Measurements from ENCODE around the gene MS4A15. TPM values are rescaled to one million over a fixed set of nuclear protein-coding genes. Genes with fewer than 3 reads are reported as not detected.
"Not testable (repeated sequence)": the region's sequence is repeated elsewhere in the genome, so short reads cannot be mapped to it uniquely, and the experiment has no call there.

MS4A15 gene
- total RNA-seq, 1 donor from 2014 or later = not detected

- DNase-seq = no peak
Observed at GRCh38 chr11:60757231-60757800, 649 bp downstream of the MS4A15 start.

GRCh38 chr11:60758671-60759070 is 2.0 kb downstream of the MS4A15 start:
- not testable (repeated sequence) for DNase-seq

- DNase-seq = not testable (repeated sequence)
Observed at GRCh38 chr11:60759438-60760225, 3.0 kb downstream of the MS4A15 start.

- DNase-seq = no peak
Observed at GRCh38 chr11:60761436-60762190, 4.9 kb downstream of the MS4A15 start.

- peak; percentile 33 for DNase-seq
Observed at GRCh38 chr11:60762851-60763691, 6.4 kb downstream of the MS4A15 start.

GRCh38 chr11:60763692-60764369 is 7.2 kb downstream of the MS4A15 start:
- no peak for DNase-seq

GRCh38 chr11:60764879-60765278 is 8.2 kb downstream of the MS4A15 start:
- DNase-seq = no peak

- no peak for DNase-seq
Observed at GRCh38 chr11:60765355-60765754, 8.7 kb downstream of the MS4A15 start.

GRCh38 chr11:60766547-60766946 is 9.9 kb downstream of the MS4A15 start:
- no peak for DNase-seq

- peak; percentile 46 for DNase-seq
Observed at GRCh38 chr11:60767388-60767811, 10.7 kb downstream of the MS4A15 start.

- no peak for DNase-seq
Observed at GRCh38 chr11:60768202-60768601, 11.5 kb downstream of the MS4A15 start.

- no peak for DNase-seq
Observed at GRCh38 chr11:60769273-60769672, 12.6 kb downstream of the MS4A15 start.

GRCh38 chr11:60769811-60770210 is 13.1 kb downstream of the MS4A15 start:
- DNase-seq = no peak

- DNase-seq = no peak
Observed at GRCh38 chr11:60771146-60771545, 14.5 kb downstream of the MS4A15 start.

GRCh38 chr11:60771879-60772525 is 15.3 kb downstream of the MS4A15 start:
- peak; percentile 66 for DNase-seq

GRCh38 chr11:60772666-60773065 is 16.0 kb downstream of the MS4A15 start:
- DNase-seq = no peak

GRCh38 chr11:60774726-60775125 is 18.1 kb downstream of the MS4A15 start:
- DNase-seq = no peak

GRCh38 chr11:60775420-60775961 is 18.8 kb downstream of the MS4A15 start:
- peak; percentile 98 for DNase-seq

GRCh38 chr11:60776167-60776566 is 19.5 kb downstream of the MS4A15 start:
- peak; percentile 78 for DNase-seq

- no peak for DNase-seq
Observed at GRCh38 chr11:60777106-60777505, 20.4 kb downstream of the MS4A15 start.

GRCh38 chr11:60777572-60777971 is 20.9 kb downstream of the MS4A15 start:
- DNase-seq = peak; percentile 97

Data from dermis blood vessel endothelial cell (primary cell).